Transverse colon (tissue), 4 donors: ENCODE results near the gene MT1B. TPM values are rescaled to one million over a fixed set of nuclear protein-coding genes. Genes with fewer than 3 reads are reported as not detected.
"Not testable (repeated sequence)": the region's sequence is repeated elsewhere in the genome, so short reads cannot be mapped to it uniquely, and the experiment has no call there.

Experiments used
- DNase-seq: peaks from one replicate; pipeline ENCODE4 v3.0.0-alpha.2; 2019
- H3K27ac ChIP-seq, 4 donors: fragments of 200-600 bp; sonication (generic); 2 replicates each; pipeline ENCODE4 v1.5.1; 2016 to 2018; ENCODE audit warnings: inconsistent platforms in 4 of 4
- H3K27me3 ChIP-seq: fragments of 200-600 bp; sonication (generic); 2 replicates; pipeline ENCODE4 v1.5.1; 2017; ENCODE audit warnings: inconsistent platforms
- H3K36me3 ChIP-seq, 4 donors: fragments of 200-600 bp; sonication (generic); 2 replicates each; pipeline ENCODE4 v1.5.1; 2017 to 2019; ENCODE audit warnings: inconsistent platforms in 4 of 4
- H3K4me1 ChIP-seq, 4 donors: fragments of 200-600 bp; sonication (generic); 2 replicates each; pipeline ENCODE4 v1.5.1; 2017 to 2020; ENCODE audit warnings: inconsistent platforms in 4 of 4
- H3K4me3 ChIP-seq, 4 donors: fragments of 200-600 bp; sonication (generic); 1 replicate in 1 of 4; 2 replicates in 3 of 4; pipeline versions ENCODE4 v1.5.1 to v1.6.1; 2017 to 2019; ENCODE audit warnings: inconsistent platforms in 4 of 4
- H3K9me3 ChIP-seq, 2 donors: fragments of 200-600 bp; sonication (generic); 2 replicates each; pipeline ENCODE4 v1.5.1; 2017 to 2019; ENCODE audit warnings: inconsistent platforms in 2 of 2
- CTCF ChIP-seq, 5 experiments: fragments of 200-600 bp in 3 of 5; fragments of 450-650 bp in 2 of 5; sonication (generic) in 3 of 5; IDR thresholded peaks; 1 replicate in 2 of 5; 2 replicates in 3 of 5; pipeline ENCODE4 v1.5.1; 2016 to 2017; ENCODE audit warnings: antibody characterized with exemption in 5 of 5, inconsistent platforms in 3 of 5, mild to moderate bottlenecking in 2 of 5, moderate library complexity in 1 of 5
- EP300 ChIP-seq: sonication (generic); formaldehyde crosslinking; IDR thresholded peaks from one replicate; pipeline ENCODE4 v1.6.1; 2017; ENCODE audit warnings: antibody characterized with exemption, low read depth
- POLR2A ChIP-seq: fragments of 450-650 bp; IDR thresholded peaks from one replicate; pipeline ENCODE4 v1.6.1; 2016; ENCODE audit warnings: antibody characterized with exemption, mild to moderate bottlenecking, moderate library complexity
- POLR2AphosphoS5 ChIP-seq, 3 donors: sonication (generic); formaldehyde crosslinking; IDR thresholded peaks; one replicate each; pipeline ENCODE4 v1.6.1; 2016; ENCODE audit warnings: antibody characterized with exemption in 3 of 3
- WGBS, 2 donors: methylation state at CpG; one replicate each; pipeline ENCODE4 v1.1.5; 2018; ENCODE audit warnings: low coverage in 1 of 2; 5-methylcytosine and 5-hydroxymethylcytosine counted together
- in situ Hi-C, 4 donors: fragments of 200-750 bp; cut with MboI; loops; one replicate each; pipeline versions ENCODE4 v1.15.0 to v1.15.1; 2017; ENCODE audit warnings: low sequenced_read_pairs in 3 of 4, low pct_ligation_motif_present in 1 of 4, low pct_unique_long_range_greater_than_20kb in 1 of 4
- intact Hi-C: fragments of 100-400 bp; cut with DNase I; formaldehyde crosslinking; loops from one replicate; pipeline ENCODE4 v1.15.1; 2023; ENCODE audit warnings: low total_unique reads
- total RNA-seq, 4 donors: library from RNA; depleted of rRNA; stranded (reverse); fragments of >200 nt; gene quantifications; one replicate each; pipeline ENCODE4 v1.1.0, GENCODE V29; 2016

The MT1B gene
- total RNA-seq, 4 donors from 2014 or later: not detected

GRCh38 chr16:56662357-56663354, 11.0 kb downstream of the MT1B start:
- Histone ChIP-seq H3K4me1 (peaks cover 5 to 21% (median 15%) of the 10 kb centered on the region in 4 donors), H3K36me3 (no peaks in the 10 kb centered on the region), H3K27me3 (peaks cover 61% of the 10 kb centered on the region), H3K9me3 (no peaks in the 10 kb centered on the region), H3K27ac (no peak overlapping the region), H3K4me3 (peak overlapping the region in 1 of 4 donors; percentile 23)
- 22 to 50% methylated on average over 9 to 46 of the region's 48 CpGs for WGBS, 2 donors
- TF ChIP-seq EP300: no peak
- in situ Hi-C loops (no loop called here), intact Hi-C loops (no loop called here)
- no peak for DNase-seq

GRCh38 chr16:56664506-56664905, 12.8 kb downstream of the MT1B start:
- Histone ChIP-seq H3K36me3 (no peaks in the 10 kb centered on the region), H3K4me3 (no peak overlapping the region), H3K4me1 (peaks cover 4 to 28% (median 14%) of the 10 kb centered on the region in 4 donors), H3K9me3 (no peaks in the 10 kb centered on the region), H3K27ac (no peak overlapping the region), H3K27me3 (peaks cover 69% of the 10 kb centered on the region)
- in situ Hi-C loops (no loop called here), intact Hi-C loops (no loop called here)
- 83 to 100% methylated on average over 1 of the region's 1 CpG for WGBS, 2 donors
- no peak for DNase-seq
- TF ChIP-seq POLR2AphosphoS5 (IDR thresholded peaks at IDR 0.05): no peak
- no peak for TF ChIP-seq EP300
- no peak for TF ChIP-seq CTCF (IDR thresholded peaks at IDR 0.05)
- no peak for TF ChIP-seq POLR2A

- H3K27ac ChIP-seq, intact Hi-C loops, in situ Hi-C loops, H3K4me3 ChIP-seq, H3K9me3 ChIP-seq, DNase-seq, H3K36me3 ChIP-seq: not testable (repeated sequence)
- WGBS, 2 donors: 72 to 80% methylated on average over 5 to 8 of the region's 8 CpGs
- Histone ChIP-seq H3K27me3 (peaks cover 80% of the 10 kb centered on the region), H3K4me1 (peaks cover 5 to 34% (median 19%) of the 10 kb centered on the region in 4 donors)
Observed at GRCh38 chr16:56665286-56666261, 13.9 kb downstream of the MT1B start.

- DNase-seq: peak; percentile 74
- H3K9me3 ChIP-seq: no peaks in the 10 kb centered on the region
- WGBS, 2 donors: 24% methylated on average over 26 of the region's 46 CpGs; no CpG with 5 or more reads in 1 of the 2 donors
- TF ChIP-seq POLR2AphosphoS5 (IDR thresholded peaks at IDR 0.05) (peak; percentile 53 to 97 (median 53)), CTCF (IDR thresholded peaks at IDR 0.05) (no peak), POLR2A (peak; percentile 99), EP300 (peak; percentile 30)
- peak within 1 kb of the TSS in 2 of 4 donors; percentile 21 to 47 for H3K4me3 ChIP-seq
- in situ Hi-C loops: no loop called here
- intact Hi-C loops: no loop called here
- no peaks in the 10 kb centered on the region for H3K36me3 ChIP-seq
- H3K4me1 ChIP-seq: peaks cover 5 to 30% (median 19%) of the 10 kb centered on the region in 4 donors
- H3K27ac ChIP-seq: peak within 1 kb of the TSS in 1 of 4 donors; percentile 56
- peaks cover 88% of the 10 kb centered on the region for H3K27me3 ChIP-seq
Observed at GRCh38 chr16:56667581-56668571, 16.2 kb downstream of the MT1B start, which contains the start of gene MT1G. Gene MT1G (minus strand): TSS chr16:56668065. CDS start chr16:56667993, 72 bp downstream.
